ENCODE results near the gene ZC3H15. TPM values are rescaled to one million over a fixed set of nuclear protein-coding genes. Genes with fewer than 3 reads are reported as not detected.

Gene ZC3H15
- total RNA-seq, 4 donors from 2014 or later: 47.8 to 99.9 (median 66.0) TPM

- no peak for TF ChIP-seq CTCF (IDR thresholded peaks at IDR 0.05; ENCODE audit: low read depth)
Measured at GRCh38 chr2:186456941-186457340, 29.1 kb upstream of the ZC3H15 start.

GRCh38 chr2:186457908-186458307 is 28.2 kb upstream of the ZC3H15 start:
- TF ChIP-seq CTCF (IDR thresholded peaks at IDR 0.05; ENCODE audit: low read depth): no peak

GRCh38 chr2:186459009-186459408 is 27.1 kb upstream of the ZC3H15 start:
- TF ChIP-seq CTCF (IDR thresholded peaks at IDR 0.05; ENCODE audit: low read depth): no peak

GRCh38 chr2:186460465-186460864 is 25.6 kb upstream of the ZC3H15 start:
- TF ChIP-seq CTCF (IDR thresholded peaks at IDR 0.05; ENCODE audit: low read depth): no peak

GRCh38 chr2:186466743-186467142 is 19.3 kb upstream of the ZC3H15 start:
- no peak for TF ChIP-seq CTCF (IDR thresholded peaks at IDR 0.05; ENCODE audit: low read depth)

GRCh38 chr2:186467421-186467820 is 18.6 kb upstream of the ZC3H15 start:
- TF ChIP-seq CTCF (IDR thresholded peaks at IDR 0.05; ENCODE audit: low read depth): no peak

- no peak for TF ChIP-seq CTCF (IDR thresholded peaks at IDR 0.05; ENCODE audit: low read depth)
Measured at GRCh38 chr2:186477790-186478189, 8.3 kb upstream of the ZC3H15 start.
